Ovary (tissue), 3 donors: ENCODE measurements around the gene SCFD1.
A peak's percentile ranks its signal among the peaks of the same experiment; 100 is the strongest.

ENCODE experiments used
- CTCF ChIP-seq, 3 donors: fragments of 450-650 bp in 2 of 3; fragments of 200-600 bp in 1 of 3; IDR thresholded peaks; one replicate each; pipeline versions ENCODE4 v1.5.1 to v1.8.0; 2016 to 2022; ENCODE audit warnings: antibody characterized with exemption in 3 of 3, mild to moderate bottlenecking in 1 of 3
- EP300 ChIP-seq: sonication (generic); formaldehyde crosslinking; IDR thresholded peaks from one replicate; pipeline ENCODE4 v1.6.1; 2017; ENCODE audit warnings: antibody characterized with exemption
- POLR2A ChIP-seq: fragments of 450-650 bp; IDR thresholded peaks from one replicate; pipeline ENCODE4 v1.6.1; 2017; ENCODE audit warnings: antibody characterized with exemption, mild to moderate bottlenecking, moderate library complexity
- donor health status: DM: no; HTN: no; CAD: no.

- TF ChIP-seq EP300 (no peak), POLR2A (no peak), CTCF (IDR thresholded peaks at IDR 0.05) (peak in 1 of 3 donors; percentile 15)
Measured at GRCh38 chr14:30656190-30656632, 34.1 kb downstream of the SCFD1 start.
